Neural progenitor cell (in vitro differentiated cells): ENCODE results near the gene GLIS1. TPM values are rescaled to one million over a fixed set of nuclear protein-coding genes. Genes with fewer than 3 reads are reported as not detected.

ENCODE experiments used
- DNase-seq: peaks from one replicate; pipeline ENCODE4 v3.0.0-alpha.2; 2016; ENCODE audit warnings: low spot score
- H2AFZ ChIP-seq: fragments of 200-600 bp; sonication (generic); replicated peaks from 2 replicates; pipeline ENCODE4 v1.6.1; 2016; ENCODE audit warnings: antibody characterized with exemption
- H3F3A ChIP-seq: fragments of 200-600 bp; sonication (generic); 2 replicates; pipeline ENCODE4 v1.6.1; 2016; ENCODE audit warnings: antibody characterized with exemption, low read depth
- H3K27ac ChIP-seq: fragments of 200-600 bp; sonication (generic); 2 replicates; pipeline ENCODE4 v1.5.1; 2016; ENCODE audit warnings: mild to moderate bottlenecking
- H3K27me3 ChIP-seq: fragments of 200-600 bp; sonication (generic); 2 replicates; pipeline ENCODE4 v1.6.1; 2016; ENCODE audit warnings: mild to moderate bottlenecking, moderate library complexity
- H3K36me3 ChIP-seq: fragments of 200-600 bp; sonication (generic); 2 replicates; pipeline ENCODE4 v1.5.1; 2016
- H3K4me1 ChIP-seq: fragments of 200-600 bp; sonication (generic); 2 replicates; pipeline ENCODE4 v1.6.1; 2016; ENCODE audit warnings: mixed run types
- H3K4me2 ChIP-seq: fragments of 200-600 bp; sonication (generic); 2 replicates; pipeline ENCODE4 v1.6.1; 2016
- H3K4me3 ChIP-seq: fragments of 200-600 bp; sonication (generic); 2 replicates; pipeline ENCODE4 v1.5.1; 2016
- H3K79me2 ChIP-seq: fragments of 200-600 bp; sonication (generic); 2 replicates; pipeline ENCODE4 v1.6.1; 2016; ENCODE audit warnings: low read depth
- H3K9ac ChIP-seq: fragments of 200-600 bp; sonication (generic); 2 replicates; pipeline ENCODE4 v1.6.1; 2016
- H3K9me3 ChIP-seq: fragments of 200-600 bp; sonication (generic); 2 replicates; pipeline ENCODE4 v1.5.1; 2016; ENCODE audit warnings: low read depth
- H4K20me1 ChIP-seq: fragments of 200-600 bp; sonication (generic); 2 replicates; pipeline ENCODE4 v1.6.1; 2016; ENCODE audit warnings: low read depth
- H3K27ac Mint-ChIP-seq: 3 replicates; pipeline ENCODE4 v1.8.0; 2021; ENCODE audit warnings: mixed read lengths
- H3K27me3 Mint-ChIP-seq: 2 replicates; pipeline ENCODE4 v1.8.0; 2022; ENCODE audit warnings: low read depth, mild to moderate bottlenecking, inconsistent platforms, moderate library complexity, mixed read lengths; ENCODE audit not compliant: insufficient read depth
- H3K36me3 Mint-ChIP-seq: 3 replicates; pipeline ENCODE4 v1.8.0; 2021; ENCODE audit warnings: mixed read lengths
- H3K4me1 Mint-ChIP-seq: 3 replicates; pipeline ENCODE4 v1.8.0; 2021; ENCODE audit warnings: mixed read lengths
- H3K4me3 Mint-ChIP-seq: 3 replicates; pipeline ENCODE4 v1.8.0; 2021; ENCODE audit warnings: mild to moderate bottlenecking, moderate library complexity, mixed read lengths
- H3K9me3 Mint-ChIP-seq: 3 replicates; pipeline ENCODE4 v1.8.0; 2020; ENCODE audit warnings: mixed read lengths
- CTCF ChIP-seq: fragments of 200-600 bp; sonication (generic); IDR thresholded peaks from 2 replicates; pipeline ENCODE4 v1.5.1; 2017; ENCODE audit warnings: antibody characterized with exemption, mild to moderate bottlenecking
- EZH2 ChIP-seq: fragments of 200-600 bp; sonication (generic); IDR thresholded peaks from 2 replicates; pipeline ENCODE4 v1.6.1; 2017; ENCODE audit warnings: antibody characterized with exemption, mild to moderate bottlenecking, moderate library complexity
- EZH2phosphoT487 ChIP-seq: fragments of 200-600 bp; sonication (generic); IDR thresholded peaks from 2 replicates; pipeline ENCODE4 v1.6.1; 2017; ENCODE audit warnings: antibody characterized with exemption
- total RNA-seq: library from RNA; depleted of rRNA; stranded (reverse); fragments of >200 nt; gene quantifications from 2 replicates; pipeline ENCODE4 v1.2.3, GENCODE V29; 2015; ENCODE audit warnings: low replicate concordance

GLIS1 gene
- total RNA-seq, 1 donor from 2014 or later = not detected

GRCh38 chr1:53549781-53550180 lies 189.2 kb downstream of the GLIS1 start:
- Histone ChIP-seq H3K27ac (no peak overlapping the region), H3K9ac (no peak overlapping the region), H3K27me3 (no peaks in the 10 kb centered on the region), H3K79me2 (no peaks in the 10 kb centered on the region), H2AFZ (no peak overlapping the region), H4K20me1 (no peaks in the 10 kb centered on the region), H3K9me3 (no peaks in the 10 kb centered on the region), H3F3A (peaks cover 11% of the 10 kb centered on the region), H3K4me2 (no peak overlapping the region), H3K4me1 (peaks cover 11% of the 10 kb centered on the region), H3K36me3 (no peaks in the 10 kb centered on the region), H3K4me3 (no peak overlapping the region)
- DNase-seq = no peak
- TF ChIP-seq EZH2 (no peak), CTCF (no peak)
- Mint-ChIP-seq H3K27me3 (peaks cover 24% of the 10 kb centered on the region), H3K36me3 (no peaks in the 10 kb centered on the region), H3K9me3 (no peaks in the 10 kb centered on the region), H3K27ac (no peak overlapping the region), H3K4me1 (peaks cover 12% of the 10 kb centered on the region), H3K4me3 (no peak overlapping the region)

GRCh38 chr1:53549287-53549686 lies 189.7 kb downstream of the GLIS1 start:
- Mint-ChIP-seq H3K4me3 (no peak overlapping the region), H3K36me3 (no peaks in the 10 kb centered on the region), H3K27me3 (peaks cover 24% of the 10 kb centered on the region), H3K4me1 (peaks cover 12% of the 10 kb centered on the region), H3K27ac (no peak overlapping the region), H3K9me3 (no peaks in the 10 kb centered on the region)
- Histone ChIP-seq H3K9ac (no peak overlapping the region), H3K9me3 (no peaks in the 10 kb centered on the region), H3K27ac (no peak overlapping the region), H4K20me1 (no peaks in the 10 kb centered on the region), H3K79me2 (no peaks in the 10 kb centered on the region), H3K4me2 (no peak overlapping the region), H2AFZ (no peak overlapping the region), H3F3A (peaks cover 11% of the 10 kb centered on the region), H3K4me3 (no peak overlapping the region), H3K36me3 (no peaks in the 10 kb centered on the region), H3K4me1 (peaks cover 11% of the 10 kb centered on the region), H3K27me3 (no peaks in the 10 kb centered on the region)
- TF ChIP-seq EZH2 (no peak), CTCF (no peak)
- no peak for DNase-seq

GRCh38 chr1:53548031-53548491 lies 190.9 kb downstream of the GLIS1 start:
- no peaks in the 10 kb centered on the region for H3K36me3 ChIP-seq
- DNase-seq = no peak
- no peaks in the 10 kb centered on the region for H3K27me3 ChIP-seq
- H3K4me1 Mint-ChIP-seq = peaks cover 16% of the 10 kb centered on the region
- no peaks in the 10 kb centered on the region for H3K79me2 ChIP-seq
- H3K27me3 Mint-ChIP-seq = peaks cover 20% of the 10 kb centered on the region
- no peaks in the 10 kb centered on the region for H3K9me3 Mint-ChIP-seq
- H2AFZ ChIP-seq = no peak overlapping the region
- H3K27ac Mint-ChIP-seq = no peak overlapping the region
- peaks cover 11% of the 10 kb centered on the region for H3K4me1 ChIP-seq
- no peak overlapping the region for H3K4me2 ChIP-seq
- peaks cover 11% of the 10 kb centered on the region for H3F3A ChIP-seq
- H3K4me3 Mint-ChIP-seq = no peak overlapping the region
- H3K36me3 Mint-ChIP-seq = no peaks in the 10 kb centered on the region
- TF ChIP-seq EZH2phosphoT487 = no peak
- no peak for TF ChIP-seq EZH2
- TF ChIP-seq CTCF = no peak
- no peaks in the 10 kb centered on the region for H4K20me1 ChIP-seq
- no peak overlapping the region for H3K9ac ChIP-seq
- H3K4me3 ChIP-seq = no peak overlapping the region
- H3K9me3 ChIP-seq = no peaks in the 10 kb centered on the region
- H3K27ac ChIP-seq = no peak overlapping the region
